Natural killer cell (primary cell): ENCODE results near the gene SETBP1. TPM values are rescaled to one million over a fixed set of nuclear protein-coding genes. Genes with fewer than 3 reads are reported as not detected.

Experiments
- ATAC-seq, 3 donors: fragments of 150-1000 bp in 2 of 3; fragments of 200-7000 bp in 1 of 3; cut with Tn5 transposase; 1 replicate in 1 of 3; 2 replicates in 2 of 3; pipeline ENCODE4 v1.10.0; 2021; ENCODE audit warnings: mild to moderate bottlenecking in 2 of 3, moderate library complexity in 2 of 3
- DNase-seq, 2 donors: peaks; one replicate each; pipeline versions ENCODE4 v3.0.0 to v3.0.0-alpha.2; 2013 to 2021; ENCODE audit warnings: mixed read lengths in 1 of 2
- H3K27ac ChIP-seq: one replicate; pipeline ENCODE4 v1.5.1; 2013; ENCODE audit warnings: mild to moderate bottlenecking, low read length
- H3K27me3 ChIP-seq: one replicate; pipeline ENCODE4 v1.6.1; 2013; ENCODE audit warnings: low read length; ENCODE audit not compliant: control insufficient read depth, insufficient read depth
- H3K36me3 ChIP-seq: one replicate; pipeline ENCODE4 v1.6.1; 2013; ENCODE audit warnings: low read length; ENCODE audit not compliant: control insufficient read depth, insufficient read depth
- H3K4me1 ChIP-seq: one replicate; pipeline ENCODE4 v1.6.1; 2013; ENCODE audit warnings: low read length; ENCODE audit not compliant: control insufficient read depth, insufficient read depth
- H3K4me3 ChIP-seq: one replicate; pipeline ENCODE4 v1.5.1; 2013; ENCODE audit warnings: low read length
- H3K9me3 ChIP-seq: one replicate; pipeline ENCODE4 v1.6.1; 2013; ENCODE audit warnings: low read length; ENCODE audit not compliant: control insufficient read depth, insufficient read depth
- H3K27ac Mint-ChIP-seq, 2 donors: one replicate each; pipeline ENCODE4 v1.8.0; 2022; ENCODE audit warnings: mild to moderate bottlenecking in 2 of 2, mixed read lengths in 2 of 2, moderate library complexity in 1 of 2
- H3K27me3 Mint-ChIP-seq, 2 donors: one replicate each; pipeline ENCODE4 v1.8.0; 2022; ENCODE audit warnings: low read depth in 2 of 2, mixed read lengths in 2 of 2
- H3K36me3 Mint-ChIP-seq: one replicate; pipeline ENCODE4 v1.8.0; 2022; ENCODE audit warnings: mixed read lengths
- H3K4me1 Mint-ChIP-seq, 2 donors: one replicate each; pipeline ENCODE4 v1.8.0; 2022; ENCODE audit warnings: mixed read lengths in 2 of 2
- H3K4me3 Mint-ChIP-seq: one replicate; pipeline ENCODE4 v1.8.0; 2022; ENCODE audit warnings: mild to moderate bottlenecking, moderate library complexity, mixed read lengths
- H3K9me3 Mint-ChIP-seq, 2 donors: one replicate each; pipeline ENCODE4 v1.8.0; 2022; ENCODE audit warnings: mixed read lengths in 2 of 2
- WGBS: methylation state at CpG from one replicate; pipeline ENCODE4 v1.1.7; 2013; ENCODE audit warnings: missing lambda C conversion rate; ENCODE audit not compliant: insufficient coverage; 5-methylcytosine and 5-hydroxymethylcytosine counted together
- intact Hi-C: fragments of 100-400 bp; cut with micrococcal nuclease; formaldehyde crosslinking; loops from one replicate; pipeline ENCODE4 v1.14.2; 2022
- total RNA-seq, 4 donors: library from RNA; stranded (reverse); fragments of 120-200 nt in 1 of 4; gene quantifications; one replicate each; pipeline versions ENCODE4 v1.2.3 to v1.2.4, GENCODE V29; 2013 to 2022
- TF ChIP-seq, protein P1 (sequence below): fragments of 200-600 bp; IDR thresholded peaks from one replicate; pipeline ENCODE4 v1.8.0; 2022; ENCODE audit warnings: antibody characterized with exemption

SETBP1 gene
- total RNA-seq, 3 donors from 2014 or later (not counting 1 experiment from before 2014, with no cell fraction given) = 36.0 to 46.6 (median 41.2) TPM

DNA sequence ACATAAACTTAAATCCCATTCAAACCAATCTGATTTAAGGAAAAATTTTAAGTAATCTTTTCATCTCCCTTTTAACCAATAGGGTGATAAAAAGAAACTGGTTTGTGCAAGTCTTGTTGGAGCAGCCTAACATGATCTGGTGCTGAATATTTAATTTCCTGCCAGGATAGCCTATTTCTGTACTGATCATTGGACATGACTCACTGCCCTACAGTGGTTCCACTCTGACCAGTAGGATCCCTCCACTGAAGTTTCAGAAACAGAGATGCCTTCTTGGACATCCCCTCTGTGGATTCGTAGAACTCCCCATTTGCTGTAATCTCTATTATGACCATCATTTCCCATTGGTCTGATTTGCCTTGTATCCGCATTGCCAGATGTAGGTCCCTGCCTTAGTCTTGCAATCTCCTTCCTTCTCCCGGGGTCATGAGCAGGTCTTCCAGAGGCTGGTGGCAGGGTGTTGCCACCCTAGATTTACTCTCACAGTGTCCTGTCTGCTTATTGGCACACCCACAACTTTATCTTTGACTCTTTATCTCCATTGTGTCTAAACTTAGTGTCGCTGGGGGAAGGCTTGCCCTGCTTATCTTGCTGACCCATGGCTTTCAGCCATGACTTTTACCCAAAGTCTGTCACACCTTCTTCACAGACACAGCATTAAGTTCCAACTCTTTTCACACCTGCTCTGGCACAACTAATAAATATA, 12.3 kb upstream of the SETBP1 start:
- no peak overlapping the region for H3K4me3 Mint-ChIP-seq
- no peaks in the 10 kb centered on the region for H3K36me3 ChIP-seq
- no peak overlapping the region for H3K4me3 ChIP-seq
- DNase-seq (no peak), ATAC-seq (no peak)
- TF ChIP-seq, protein P1, sequence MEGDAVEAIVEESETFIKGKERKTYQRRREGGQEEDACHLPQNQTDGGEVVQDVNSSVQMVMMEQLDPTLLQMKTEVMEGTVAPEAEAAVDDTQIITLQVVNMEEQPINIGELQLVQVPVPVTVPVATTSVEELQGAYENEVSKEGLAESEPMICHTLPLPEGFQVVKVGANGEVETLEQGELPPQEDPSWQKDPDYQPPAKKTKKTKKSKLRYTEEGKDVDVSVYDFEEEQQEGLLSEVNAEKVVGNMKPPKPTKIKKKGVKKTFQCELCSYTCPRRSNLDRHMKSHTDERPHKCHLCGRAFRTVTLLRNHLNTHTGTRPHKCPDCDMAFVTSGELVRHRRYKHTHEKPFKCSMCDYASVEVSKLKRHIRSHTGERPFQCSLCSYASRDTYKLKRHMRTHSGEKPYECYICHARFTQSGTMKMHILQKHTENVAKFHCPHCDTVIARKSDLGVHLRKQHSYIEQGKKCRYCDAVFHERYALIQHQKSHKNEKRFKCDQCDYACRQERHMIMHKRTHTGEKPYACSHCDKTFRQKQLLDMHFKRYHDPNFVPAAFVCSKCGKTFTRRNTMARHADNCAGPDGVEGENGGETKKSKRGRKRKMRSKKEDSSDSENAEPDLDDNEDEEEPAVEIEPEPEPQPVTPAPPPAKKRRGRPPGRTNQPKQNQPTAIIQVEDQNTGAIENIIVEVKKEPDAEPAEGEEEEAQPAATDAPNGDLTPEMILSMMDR = no peak
- no peaks in the 10 kb centered on the region for H3K9me3 Mint-ChIP-seq
- H3K4me1 ChIP-seq = no peaks in the 10 kb centered on the region
- H3K9me3 ChIP-seq = no peaks in the 10 kb centered on the region
- peaks cover 10 to 33% of the 10 kb centered on the region in 2 donors for H3K27me3 Mint-ChIP-seq
- H3K27ac ChIP-seq = no peak overlapping the region
- 94% methylated on average over 4 of the region's 4 CpGs for WGBS
- intact Hi-C loops = no loop called here
- H3K27me3 ChIP-seq = peaks cover 2% of the 10 kb centered on the region
- H3K27ac Mint-ChIP-seq = no peak overlapping the region
- H3K36me3 Mint-ChIP-seq = no peaks in the 10 kb centered on the region
- no peaks in the 10 kb centered on the region for H3K4me1 Mint-ChIP-seq

DNA sequence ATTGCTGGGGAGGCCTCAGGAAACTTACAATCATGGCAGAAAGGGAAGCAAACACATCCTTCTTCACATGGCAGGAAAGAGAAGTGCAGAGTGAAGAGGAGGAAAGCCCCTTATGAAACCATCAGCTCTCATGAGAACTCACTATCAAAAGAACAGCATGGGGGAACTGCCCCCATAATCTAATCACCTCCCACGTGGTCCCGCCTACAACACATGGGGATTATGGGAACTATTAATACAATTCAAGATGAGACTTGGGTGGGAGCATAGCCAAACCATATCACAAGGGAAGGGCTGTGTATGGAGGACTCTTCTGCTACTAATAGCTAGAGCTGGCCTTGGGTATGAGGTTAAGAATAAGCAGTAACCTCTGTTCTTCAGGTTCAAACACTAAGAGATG, 8.8 kb upstream of the SETBP1 start:
- Histone ChIP-seq H3K4me1 (no peaks in the 10 kb centered on the region), H3K27ac (no peak overlapping the region), H3K27me3 (peaks cover 2% of the 10 kb centered on the region), H3K4me3 (no peak overlapping the region), H3K9me3 (no peaks in the 10 kb centered on the region), H3K36me3 (no peaks in the 10 kb centered on the region)
- no peak overlapping the region for H3K27ac Mint-ChIP-seq
- no peaks in the 10 kb centered on the region for H3K9me3 Mint-ChIP-seq
- no peaks in the 10 kb centered on the region for H3K36me3 Mint-ChIP-seq
- 93% methylated on average over 2 of the region's 2 CpGs for WGBS
- no peak overlapping the region for H3K4me3 Mint-ChIP-seq
- no peaks in the 10 kb centered on the region for H3K4me1 Mint-ChIP-seq
- ATAC-seq = no peak
- no peak for DNase-seq
- TF ChIP-seq, protein P1 = no peak
- intact Hi-C loops = no loop called here
- peaks cover 8 to 29% of the 10 kb centered on the region in 2 donors for H3K27me3 Mint-ChIP-seq

DNA sequence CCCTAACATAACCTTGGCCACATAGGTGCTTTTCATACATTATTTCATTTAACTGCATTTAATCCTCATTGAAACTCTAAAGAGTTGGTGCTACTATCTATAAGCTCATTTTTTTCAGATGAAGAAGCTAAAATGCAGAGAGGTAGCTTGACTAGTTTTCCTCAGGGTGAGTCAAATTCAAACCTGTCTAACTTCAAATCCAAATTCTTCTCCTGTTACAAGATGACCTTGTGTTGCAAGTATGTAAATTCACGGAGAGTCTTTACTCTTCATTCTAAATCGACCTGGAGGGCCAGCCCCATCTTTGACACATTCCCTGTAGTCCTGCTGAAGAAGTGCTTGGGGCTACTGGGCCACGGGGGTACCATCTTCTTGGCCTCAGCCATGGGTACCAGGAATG, 8.2 kb upstream of the SETBP1 start:
- TF ChIP-seq, protein P1 = no peak
- Histone ChIP-seq H3K9me3 (no peaks in the 10 kb centered on the region), H3K36me3 (no peaks in the 10 kb centered on the region), H3K4me1 (no peaks in the 10 kb centered on the region), H3K27me3 (peaks cover 2% of the 10 kb centered on the region), H3K27ac (no peak overlapping the region), H3K4me3 (no peak overlapping the region)
- no peak for ATAC-seq
- no peaks in the 10 kb centered on the region for H3K9me3 Mint-ChIP-seq
- H3K27me3 Mint-ChIP-seq = peaks cover 8 to 23% of the 10 kb centered on the region in 2 donors
- WGBS = 89% methylated on average over 3 of the region's 3 CpGs
- no peak for DNase-seq
- no peaks in the 10 kb centered on the region for H3K4me1 Mint-ChIP-seq
- intact Hi-C loops = no loop called here
- H3K4me3 Mint-ChIP-seq = no peak overlapping the region
- H3K36me3 Mint-ChIP-seq = no peaks in the 10 kb centered on the region
- no peak overlapping the region for H3K27ac Mint-ChIP-seq
